Amniotic stem cell (primary cell): ENCODE results near the gene SLC39A11.
"Not testable (repeated sequence)": the region's sequence is repeated elsewhere in the genome, so short reads cannot be mapped to it uniquely, and the experiment has no call there.

Experiments used
- DNase-seq: peaks from one replicate; lab custom pipeline; 2025; lab: John Stamatoyannopoulos, UW

SLC39A11 gene

DNA sequence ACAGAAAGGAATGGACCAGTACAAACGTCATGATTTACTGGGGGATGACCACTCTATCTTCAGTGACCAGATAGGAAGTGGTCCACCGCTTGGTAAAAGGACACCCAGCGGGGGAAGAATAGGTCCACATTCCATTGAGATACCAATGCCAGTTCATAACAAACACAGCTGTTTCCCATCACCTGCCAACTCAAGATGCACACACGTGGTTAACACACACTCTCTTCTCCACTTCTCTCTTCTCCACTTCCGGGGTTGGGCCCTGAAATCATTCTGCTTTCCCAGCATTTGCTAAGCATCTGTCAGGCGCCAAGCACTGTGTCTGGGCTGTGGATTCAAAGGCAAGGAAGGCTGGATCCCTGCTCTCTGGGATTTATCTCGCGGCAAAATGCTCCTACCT is 175.5 kb downstream of the SLC39A11 start:
- no peak for DNase-seq

- DNase-seq = no peak
These were observed 176.8 kb downstream of the SLC39A11 start for GRCh38 chr17:72915625-72916081.

DNA sequence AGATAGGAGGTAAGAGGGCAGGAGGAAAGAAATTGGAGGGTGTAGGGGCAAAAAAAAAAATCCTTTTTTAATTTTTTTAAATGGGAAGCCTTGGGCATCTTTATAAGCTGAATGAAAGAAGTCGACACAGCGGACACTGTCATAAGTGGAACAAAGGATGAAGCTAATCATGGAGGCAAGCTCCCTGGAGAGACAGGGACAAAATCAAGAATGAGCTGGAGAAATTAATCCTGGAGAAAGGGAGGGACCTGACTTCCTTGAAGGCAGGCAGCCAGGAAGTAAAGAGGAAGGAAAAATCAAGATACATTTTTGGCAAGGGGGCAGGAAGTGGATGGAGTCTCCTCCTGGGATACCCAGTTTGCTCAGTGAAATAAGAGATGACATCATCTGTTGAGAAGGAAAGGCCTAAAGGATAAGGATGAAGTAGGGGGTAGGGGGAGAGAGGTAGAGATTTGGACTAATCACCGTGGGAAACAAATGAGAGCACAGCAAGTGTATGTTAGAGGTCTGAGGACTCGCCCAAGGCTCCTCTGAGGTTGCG is 179.3 kb downstream of the SLC39A11 start:
- DNase-seq = no peak

DNA sequence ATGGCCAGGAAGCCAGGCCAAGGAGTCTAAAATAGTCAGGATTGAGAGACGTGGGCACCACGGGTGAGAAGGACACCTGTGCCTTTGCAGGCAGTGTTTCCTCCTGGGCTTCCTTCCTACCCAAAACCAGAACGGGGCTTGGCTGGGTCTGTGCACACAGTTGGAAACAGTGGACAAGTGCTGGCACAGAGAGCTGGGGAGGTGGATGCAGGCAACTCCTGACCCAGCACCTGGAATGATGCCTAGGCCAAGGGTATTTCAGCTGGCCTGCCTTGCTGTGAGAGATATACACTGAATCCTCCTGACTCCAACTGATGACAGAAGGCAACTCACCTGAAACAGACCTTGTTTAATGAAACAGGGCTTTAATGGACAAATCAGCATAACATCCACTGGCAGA is 186.2 kb downstream of the SLC39A11 start:
- no peak for DNase-seq

DNA sequence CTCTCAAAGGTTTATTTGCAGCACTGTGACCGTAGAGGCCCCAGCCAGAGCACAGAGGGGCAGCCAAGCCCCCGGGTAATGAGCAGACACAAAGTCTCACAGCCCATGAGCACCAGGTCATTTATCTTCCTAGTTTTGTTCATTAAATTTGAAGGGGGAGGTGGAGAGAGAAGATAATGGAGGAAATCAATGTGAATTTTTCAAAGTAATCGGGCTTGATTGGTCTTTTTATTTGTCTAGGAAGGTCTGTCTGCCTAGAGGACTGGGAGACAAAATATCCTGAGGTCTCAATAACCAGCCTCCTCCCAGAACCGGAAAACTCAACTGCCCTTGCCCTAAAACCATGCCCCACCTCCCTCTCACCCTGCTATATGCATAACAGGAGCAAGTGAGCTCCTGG is 189.0 kb downstream of the SLC39A11 start:
- DNase-seq = no peak

- DNase-seq = no peak
These were observed 190.8 kb downstream of the SLC39A11 start for GRCh38 chr17:72901657-72902056.

- no peak for DNase-seq
These were observed 191.4 kb downstream of the SLC39A11 start for GRCh38 chr17:72901083-72901482.

DNA sequence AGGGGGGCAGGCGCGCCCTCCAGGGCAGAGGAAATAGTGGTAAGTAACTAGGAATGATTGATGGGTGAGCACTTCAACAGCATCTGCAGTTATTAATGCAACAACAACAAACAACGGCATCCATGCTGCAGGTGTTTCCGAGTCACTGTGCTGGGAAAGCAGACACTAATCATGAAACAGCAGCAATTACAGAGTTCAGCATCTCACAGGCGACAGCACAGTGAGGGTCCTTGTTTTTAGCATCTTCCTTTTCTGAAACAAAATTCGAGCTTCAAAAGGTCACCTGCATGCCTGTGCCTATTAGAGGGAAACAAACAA is 191.9 kb downstream of the SLC39A11 start:
- no peak for DNase-seq

DNA sequence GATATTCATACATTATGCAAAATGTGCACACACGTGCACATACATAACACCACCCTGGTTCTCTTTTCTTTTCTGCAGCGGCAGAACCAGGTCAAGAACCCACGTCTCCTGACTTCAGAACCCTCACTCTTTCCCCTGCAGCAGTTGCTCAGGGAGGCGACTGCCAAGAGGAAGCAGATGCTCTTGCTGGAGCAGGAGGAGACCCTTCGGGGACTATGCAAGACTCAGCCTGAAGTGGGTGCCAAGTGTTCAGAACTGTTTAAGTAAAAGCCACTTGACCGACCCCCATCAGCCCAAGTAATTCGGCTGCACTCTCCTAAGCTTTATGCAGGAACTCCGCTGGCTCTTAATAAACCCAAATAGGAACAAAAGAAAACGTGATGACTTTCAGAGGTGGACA is 193.8 kb downstream of the SLC39A11 start:
- DNase-seq = no peak

GRCh38 chr17:72896288-72896687 is 196.2 kb downstream of the SLC39A11 start:
- DNase-seq = not testable (repeated sequence)

DNA sequence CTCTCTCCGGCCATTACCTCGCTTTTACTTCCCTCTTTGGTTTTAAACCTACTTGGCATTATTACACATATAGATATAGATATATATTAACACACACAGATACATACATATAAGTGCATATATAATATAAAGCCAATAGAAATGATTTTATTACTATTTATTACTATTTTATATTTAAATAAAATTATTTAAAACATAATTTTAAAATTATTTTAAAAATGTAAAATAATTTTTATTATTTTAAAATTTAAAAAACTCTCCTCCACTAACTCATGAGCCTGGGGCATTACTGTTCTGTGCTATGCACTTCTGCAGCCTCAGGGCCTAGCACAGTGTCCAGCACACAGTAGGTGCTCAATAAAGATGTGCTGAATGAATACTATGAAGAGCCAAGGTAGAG is 200.9 kb downstream of the SLC39A11 start:
- no peak for DNase-seq

DNA sequence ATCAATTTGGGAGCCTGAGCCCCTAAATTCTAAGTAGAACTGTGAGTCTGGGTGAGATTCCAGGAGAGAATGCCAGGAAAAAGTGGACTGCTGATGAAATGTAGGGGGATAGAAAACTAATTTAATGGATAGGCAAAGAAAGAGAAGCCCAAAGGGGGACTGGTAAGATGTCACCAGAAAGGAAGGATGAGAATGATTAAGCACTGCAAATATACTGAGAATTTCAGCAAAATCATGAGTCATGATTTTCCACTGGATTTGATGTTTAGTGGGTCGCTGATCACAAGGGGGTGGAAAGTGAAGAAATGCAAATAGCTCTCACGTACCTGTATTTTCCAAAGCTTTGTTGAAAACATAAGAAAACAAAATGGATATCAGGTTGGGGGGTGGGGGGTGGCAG is 201.8 kb downstream of the SLC39A11 start:
- no peak for DNase-seq

- no peak for DNase-seq
These were observed 204.6 kb downstream of the SLC39A11 start for GRCh38 chr17:72887917-72888316.

DNA sequence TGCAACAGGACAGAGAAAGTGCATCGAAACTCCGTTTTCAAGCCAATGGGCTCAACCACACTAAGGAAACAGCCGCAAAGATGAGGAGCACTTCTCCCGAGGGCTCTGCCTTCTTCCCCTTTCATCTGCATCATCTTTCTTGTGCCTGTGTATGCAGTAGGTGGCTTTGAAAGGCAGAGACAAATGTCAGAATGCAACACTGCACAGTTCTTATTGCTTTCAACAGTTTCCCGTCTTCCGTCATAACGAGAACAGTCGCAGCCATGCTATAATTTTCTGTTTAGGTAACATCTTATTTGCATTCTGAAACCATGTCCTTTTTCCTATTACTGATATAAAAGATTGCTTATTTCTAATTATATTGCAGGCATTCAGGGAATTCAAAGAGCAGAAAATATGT is 205.2 kb downstream of the SLC39A11 start:
- no peak for DNase-seq

- DNase-seq = no peak
These were observed 205.9 kb downstream of the SLC39A11 start for GRCh38 chr17:72886622-72887021.

- no peak for DNase-seq
These were observed 208.4 kb downstream of the SLC39A11 start for GRCh38 chr17:72884066-72884465.

GRCh38 chr17:72883351-72883750 is 209.1 kb downstream of the SLC39A11 start:
- DNase-seq = no peak

DNA sequence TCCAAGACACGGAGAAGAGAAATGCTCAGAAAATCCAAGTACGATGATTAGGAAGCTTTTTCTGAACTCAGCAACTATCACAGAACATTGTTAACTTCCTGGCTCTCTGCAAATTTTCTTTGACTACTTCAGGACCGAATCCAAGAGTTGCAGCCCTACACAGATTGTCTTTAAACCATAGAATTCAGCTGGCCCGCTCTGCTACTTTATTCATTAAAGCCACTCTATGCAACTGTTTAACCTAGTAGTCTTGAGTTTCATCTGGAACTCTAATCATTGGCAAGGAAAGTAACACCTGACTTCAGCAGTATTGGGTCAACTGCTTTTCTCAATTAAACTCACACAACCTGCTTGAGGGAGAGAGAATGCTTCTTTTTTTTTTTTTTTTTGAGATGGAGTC is 210.1 kb downstream of the SLC39A11 start:
- no peak for DNase-seq

- no peak for DNase-seq
These were observed 212.6 kb downstream of the SLC39A11 start for GRCh38 chr17:72879877-72880276.

GRCh38 chr17:72878975-72879660 is 213.4 kb downstream of the SLC39A11 start:
- no peak for DNase-seq

DNA sequence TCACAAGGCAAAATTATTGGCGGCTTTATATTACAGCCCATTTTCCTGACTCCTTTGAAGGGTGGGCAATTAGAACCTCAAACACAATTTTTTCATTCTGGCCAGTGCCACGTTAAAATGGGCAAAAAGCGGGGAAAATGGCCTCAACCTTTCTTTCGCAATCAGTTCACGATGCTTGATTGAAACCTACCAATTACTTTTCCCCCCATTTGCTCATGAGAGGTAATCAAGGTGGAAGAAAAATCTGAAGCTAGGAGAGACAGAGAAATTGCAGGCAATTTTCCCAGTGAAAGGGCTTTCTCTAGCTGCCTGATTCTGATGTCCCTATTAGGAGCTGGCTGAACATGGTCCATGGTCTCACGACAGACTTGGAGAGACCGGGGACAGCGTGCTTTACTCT is 215.1 kb downstream of the SLC39A11 start:
- DNase-seq = no peak

- DNase-seq = no peak
These were observed 216.1 kb downstream of the SLC39A11 start for GRCh38 chr17:72876413-72876812.

- DNase-seq = no peak
These were observed 217.1 kb downstream of the SLC39A11 start for GRCh38 chr17:72875361-72875760.

GRCh38 chr17:72872396-72872795 is 220.1 kb downstream of the SLC39A11 start:
- no peak for DNase-seq
